NCI-H69 (cell line): ENCODE results near the gene SLC39A10.

Source experiments
- DNase-seq: peaks from one replicate; lab custom pipeline; 2025; lab: John Stamatoyannopoulos, UW

Gene SLC39A10, protein sequence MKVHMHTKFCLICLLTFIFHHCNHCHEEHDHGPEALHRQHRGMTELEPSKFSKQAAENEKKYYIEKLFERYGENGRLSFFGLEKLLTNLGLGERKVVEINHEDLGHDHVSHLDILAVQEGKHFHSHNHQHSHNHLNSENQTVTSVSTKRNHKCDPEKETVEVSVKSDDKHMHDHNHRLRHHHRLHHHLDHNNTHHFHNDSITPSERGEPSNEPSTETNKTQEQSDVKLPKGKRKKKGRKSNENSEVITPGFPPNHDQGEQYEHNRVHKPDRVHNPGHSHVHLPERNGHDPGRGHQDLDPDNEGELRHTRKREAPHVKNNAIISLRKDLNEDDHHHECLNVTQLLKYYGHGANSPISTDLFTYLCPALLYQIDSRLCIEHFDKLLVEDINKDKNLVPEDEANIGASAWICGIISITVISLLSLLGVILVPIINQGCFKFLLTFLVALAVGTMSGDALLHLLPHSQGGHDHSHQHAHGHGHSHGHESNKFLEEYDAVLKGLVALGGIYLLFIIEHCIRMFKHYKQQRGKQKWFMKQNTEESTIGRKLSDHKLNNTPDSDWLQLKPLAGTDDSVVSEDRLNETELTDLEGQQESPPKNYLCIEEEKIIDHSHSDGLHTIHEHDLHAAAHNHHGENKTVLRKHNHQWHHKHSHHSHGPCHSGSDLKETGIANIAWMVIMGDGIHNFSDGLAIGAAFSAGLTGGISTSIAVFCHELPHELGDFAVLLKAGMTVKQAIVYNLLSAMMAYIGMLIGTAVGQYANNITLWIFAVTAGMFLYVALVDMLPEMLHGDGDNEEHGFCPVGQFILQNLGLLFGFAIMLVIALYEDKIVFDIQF

DNA sequence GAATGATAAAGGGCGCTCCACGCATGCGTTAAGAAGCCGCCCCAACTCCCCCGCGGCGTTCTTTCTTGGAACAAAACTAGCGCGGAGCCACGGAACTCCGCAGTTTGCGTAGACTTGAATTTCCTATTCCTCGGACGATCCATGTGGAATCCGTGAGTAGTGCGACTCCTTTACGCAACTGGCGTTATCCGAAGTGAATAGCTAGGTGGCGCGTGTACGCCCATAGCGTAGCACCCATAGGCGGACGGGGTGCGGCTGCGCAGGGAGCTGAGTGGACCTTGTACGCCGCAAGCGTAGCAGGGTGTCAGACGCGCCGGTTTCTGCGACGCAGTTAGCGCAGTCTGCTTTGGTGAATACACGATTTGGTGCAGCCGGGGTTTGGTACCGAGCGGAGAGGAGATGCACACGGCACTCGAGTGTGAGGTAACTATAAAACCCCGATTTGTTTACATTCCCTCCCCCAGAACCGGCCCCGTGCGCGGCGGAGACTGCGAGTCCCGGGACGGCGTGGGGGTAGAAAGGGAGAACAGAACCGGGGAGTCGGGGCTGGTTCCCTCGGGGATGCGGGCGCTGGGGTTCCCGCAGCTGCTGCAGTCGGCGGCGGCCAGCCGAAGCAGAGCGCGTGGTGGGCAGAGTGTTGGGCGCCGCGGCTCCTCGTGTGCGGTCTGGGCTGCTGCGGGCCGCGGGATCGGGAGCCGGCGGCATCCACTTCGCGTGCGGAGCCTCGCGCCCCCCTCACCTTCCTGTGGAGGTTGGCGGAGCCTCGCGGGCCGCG is at the start of gene SLC39A10:
Gene SLC39A10 (plus strand): TSS at position 368 of the 775 bp plus-strand sequence. CDS start 22,817 bp downstream, outside the sequence.
- DNase-seq: peak; percentile 98

DNA sequence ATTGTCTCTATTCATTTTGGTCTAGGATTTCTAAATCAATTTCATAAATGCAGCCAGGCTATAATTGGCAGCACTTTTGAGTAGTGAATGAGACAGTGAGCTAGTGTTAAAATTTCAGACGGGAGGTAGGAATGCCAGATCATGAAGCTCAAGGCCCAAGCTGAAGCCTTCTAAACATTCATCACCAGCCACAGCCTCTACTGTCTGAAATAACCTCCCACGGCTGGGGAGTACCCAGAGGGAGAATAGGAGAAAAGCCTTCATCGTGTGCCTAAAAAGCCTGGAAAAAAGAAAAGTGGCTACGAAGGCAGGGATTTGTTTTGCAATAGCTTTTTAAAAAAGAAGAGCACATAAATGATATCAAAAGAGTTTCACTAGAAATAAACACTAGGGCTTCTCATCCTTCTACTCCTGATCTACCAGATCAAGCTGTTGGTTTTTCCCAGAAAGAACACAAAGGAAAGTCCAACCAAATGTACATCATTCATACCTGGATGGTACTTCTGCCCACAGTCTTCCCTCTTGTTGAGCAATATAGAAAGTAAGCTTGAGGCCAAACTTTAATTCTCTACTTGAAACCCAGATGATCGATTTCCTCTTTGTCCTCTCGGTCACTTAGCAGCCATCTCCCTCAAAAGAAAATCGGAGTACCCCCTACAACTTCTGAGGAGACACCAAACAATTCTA is 48.1 kb upstream of the SLC39A10 start:
- DNase-seq: no peak

DNA sequence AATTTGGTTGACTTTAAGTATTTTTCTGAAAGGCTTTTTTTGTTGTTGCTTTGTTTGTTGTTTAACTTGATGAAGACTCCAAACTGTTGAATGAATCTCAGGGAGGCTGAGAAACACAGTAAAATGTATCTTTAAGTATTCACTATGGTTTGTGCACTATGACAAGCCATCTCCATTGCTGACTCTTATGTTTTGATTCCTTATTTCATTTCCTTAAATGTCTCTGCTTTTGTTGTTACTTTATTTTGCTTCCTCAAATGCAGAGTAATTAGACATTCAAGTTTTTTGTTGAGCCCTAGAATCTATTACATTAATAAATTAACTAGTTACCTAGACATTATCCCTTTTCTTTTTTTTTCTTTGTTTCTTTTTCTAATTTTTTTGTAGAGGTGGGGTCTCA is 46.3 kb upstream of the SLC39A10 start:
- no peak for DNase-seq

DNA sequence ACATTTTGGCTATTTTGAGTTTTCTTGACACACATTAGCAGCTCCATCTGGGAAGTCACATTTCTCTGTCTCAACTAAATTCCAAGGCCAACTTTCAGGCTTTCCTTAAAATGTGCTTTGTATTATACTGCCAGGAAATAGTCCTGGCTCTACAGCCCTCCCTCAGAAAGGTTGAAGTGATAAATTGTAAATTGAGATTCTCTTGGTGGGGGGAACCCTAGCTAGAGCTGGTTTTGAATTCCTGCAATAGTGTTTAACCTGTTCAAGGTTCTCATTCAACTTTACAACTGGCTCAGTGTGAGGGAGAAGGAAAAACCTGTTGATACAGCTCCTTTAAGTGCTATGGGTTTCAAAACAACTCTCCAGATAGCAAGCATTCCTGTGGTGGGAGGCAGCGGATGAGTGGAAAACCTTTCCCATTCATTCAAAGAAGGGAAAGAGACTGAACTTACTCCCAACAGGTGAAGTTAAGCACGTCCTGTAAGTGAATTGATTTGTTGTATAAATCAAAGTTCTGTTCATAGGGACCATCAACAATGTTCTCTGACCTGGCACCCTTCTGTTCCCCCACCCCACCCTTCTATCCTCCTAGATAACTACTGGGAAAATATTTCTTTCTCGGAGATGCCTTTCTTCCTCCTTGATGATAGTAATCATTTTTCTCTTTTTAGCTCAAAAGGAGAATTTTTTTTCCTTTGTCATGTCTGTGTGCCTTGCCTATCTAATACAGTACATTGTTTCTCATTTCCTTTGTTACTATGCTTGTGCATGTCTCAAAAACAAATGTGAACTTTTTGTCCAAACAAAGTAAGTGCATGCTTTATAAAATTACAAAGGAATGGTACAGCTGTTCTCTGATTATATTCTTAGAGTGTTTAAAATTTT is 44.2 kb upstream of the SLC39A10 start:
- no peak for DNase-seq

DNA sequence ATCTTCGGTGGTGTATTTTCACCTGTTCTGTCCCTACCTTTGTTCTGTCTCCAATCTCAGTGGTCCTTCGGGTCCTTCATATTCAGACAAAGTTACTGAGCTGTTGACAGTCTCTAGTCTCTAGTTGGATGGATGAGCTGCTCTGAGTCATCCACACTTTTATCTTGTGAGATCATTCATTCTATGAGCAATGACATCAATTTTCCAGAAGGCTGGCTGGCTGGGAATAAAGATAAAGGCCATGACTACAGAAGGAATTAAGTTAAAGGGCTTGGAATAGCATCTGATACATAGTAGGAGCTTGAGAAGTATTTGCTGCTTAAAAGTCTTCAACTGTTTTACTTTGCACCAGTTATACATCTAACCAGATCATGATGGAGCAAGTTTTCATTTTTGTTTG is 43.1 kb upstream of the SLC39A10 start:
- no peak for DNase-seq

DNA sequence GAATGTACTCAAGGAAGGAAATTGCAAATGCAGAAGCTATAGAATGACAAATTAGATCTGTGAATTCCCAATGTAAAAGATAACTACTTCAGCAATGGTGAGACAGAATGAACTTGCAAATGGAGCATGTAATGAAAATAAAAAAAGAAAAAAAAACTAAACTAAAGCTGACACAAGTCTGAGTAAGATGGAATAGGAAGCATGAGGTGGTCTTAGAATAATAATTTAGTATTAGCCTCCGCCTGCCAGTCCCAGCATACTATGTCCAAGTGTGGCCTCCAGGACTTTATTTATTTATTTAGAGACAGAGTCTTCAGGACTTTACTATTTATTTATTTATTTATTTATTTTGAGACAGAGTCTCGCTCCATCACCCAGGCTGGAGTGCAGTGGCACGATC is 37.4 kb upstream of the SLC39A10 start:
- DNase-seq: no peak

DNA sequence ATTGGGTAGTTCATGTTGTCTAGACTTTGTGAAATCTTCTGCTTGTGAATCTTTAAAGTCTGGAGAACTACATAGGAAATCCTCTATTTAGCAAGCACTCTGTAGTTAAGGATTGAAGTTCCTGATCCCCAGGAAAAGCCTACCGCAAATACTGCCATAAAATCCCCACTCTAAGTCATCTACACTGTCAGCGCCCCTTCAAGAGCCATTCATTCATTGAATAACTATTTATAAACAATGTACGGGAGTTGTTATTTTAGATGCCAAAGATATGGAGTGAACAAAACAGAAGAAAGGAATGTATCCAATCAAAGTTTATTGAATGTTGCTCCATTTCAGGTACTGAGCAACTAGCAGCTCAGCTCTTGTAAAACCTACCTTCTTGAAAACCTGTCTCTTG is 36.5 kb upstream of the SLC39A10 start:
- no peak for DNase-seq

DNA sequence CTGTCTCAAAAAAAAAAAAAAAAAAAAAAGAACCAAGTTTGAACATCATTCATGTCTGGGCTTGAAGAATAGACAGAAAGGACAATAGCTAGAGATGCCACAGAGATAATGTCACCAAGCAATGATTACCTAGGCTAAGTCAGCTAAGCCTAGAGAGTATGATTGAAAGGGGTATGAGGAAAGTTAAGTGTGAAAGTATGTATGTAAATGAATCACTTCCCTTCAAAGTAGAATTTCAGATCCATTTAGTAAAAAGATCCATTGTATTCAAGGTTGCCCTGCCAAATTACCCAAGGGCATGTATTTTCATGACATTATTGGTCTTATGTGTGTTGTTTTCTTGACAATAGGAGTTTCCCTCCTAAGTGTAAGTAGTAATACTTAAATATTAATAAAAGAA is 34.1 kb upstream of the SLC39A10 start:
- DNase-seq: no peak

DNA sequence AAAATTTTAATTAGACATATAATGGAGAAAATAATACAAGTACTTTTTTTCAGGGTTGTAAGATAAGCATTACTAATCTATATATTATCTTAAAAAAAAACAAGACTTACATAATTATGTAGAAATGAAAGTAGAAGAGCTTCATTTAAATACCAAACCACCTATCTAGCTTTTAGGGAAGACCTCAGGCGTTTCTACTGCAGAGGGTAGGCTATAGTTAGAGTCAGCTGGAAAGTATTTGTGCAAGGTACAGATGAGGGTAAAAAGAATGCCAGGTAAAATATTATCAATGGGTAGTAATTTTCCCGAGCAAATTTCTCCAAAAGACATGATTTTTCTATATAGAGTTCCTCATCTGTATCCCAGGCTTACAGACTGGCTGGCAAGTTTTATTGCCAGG is 30.5 kb upstream of the SLC39A10 start:
- no peak for DNase-seq

DNA sequence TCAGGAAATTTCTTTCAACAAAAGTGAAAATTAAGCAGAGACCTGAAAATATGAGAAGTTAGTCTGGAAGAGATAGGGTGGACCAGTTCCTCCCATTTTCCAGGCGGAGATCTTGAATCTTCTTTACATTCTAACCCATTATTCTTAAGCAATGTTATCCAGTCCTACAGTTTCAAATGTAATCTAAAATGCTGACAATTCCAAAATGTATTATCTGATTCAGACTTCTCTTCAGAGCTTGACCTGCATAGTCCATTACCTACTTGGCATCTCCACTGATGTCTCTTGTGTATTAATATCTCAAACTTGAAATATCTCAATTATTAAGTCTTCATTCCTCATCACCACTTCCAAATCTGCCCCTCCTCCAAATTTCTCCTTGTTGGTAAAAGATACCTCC is 28.4 kb upstream of the SLC39A10 start:
- DNase-seq: no peak

DNA sequence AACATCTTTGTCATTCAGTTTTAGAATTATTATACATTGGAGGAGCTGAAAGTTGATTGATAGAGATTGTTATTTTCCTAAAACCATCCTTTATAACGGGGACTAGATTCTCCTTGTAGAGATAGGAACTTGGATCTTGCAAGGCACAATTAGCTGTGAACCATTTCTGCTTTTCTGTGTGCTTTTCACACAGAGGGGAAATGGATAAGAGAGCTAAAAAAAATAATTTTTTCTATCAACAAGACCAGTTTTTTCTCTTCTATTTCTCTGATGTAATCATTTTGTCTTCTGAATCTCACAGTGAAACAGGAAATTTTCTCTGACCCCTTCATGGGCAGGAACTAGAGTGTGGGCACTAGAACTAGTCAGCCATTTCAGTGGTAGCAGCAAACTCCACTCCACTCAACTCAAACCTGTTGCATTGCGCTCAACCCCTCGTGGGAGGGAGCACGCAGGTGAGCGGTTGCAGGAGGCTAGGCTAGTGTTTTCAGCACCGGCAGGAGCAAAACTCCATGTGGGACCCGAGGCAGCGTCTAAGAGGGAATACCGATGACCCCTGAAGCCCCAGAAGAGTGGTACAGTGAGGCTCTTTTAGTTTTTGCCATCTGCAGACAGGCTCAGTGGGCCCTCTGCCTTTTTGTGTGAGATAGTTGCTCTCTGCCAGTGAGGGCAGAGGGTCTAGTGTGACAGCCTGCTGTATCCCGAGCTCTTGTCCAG is 24.0 kb upstream of the SLC39A10 start:
- no peak for DNase-seq

DNA sequence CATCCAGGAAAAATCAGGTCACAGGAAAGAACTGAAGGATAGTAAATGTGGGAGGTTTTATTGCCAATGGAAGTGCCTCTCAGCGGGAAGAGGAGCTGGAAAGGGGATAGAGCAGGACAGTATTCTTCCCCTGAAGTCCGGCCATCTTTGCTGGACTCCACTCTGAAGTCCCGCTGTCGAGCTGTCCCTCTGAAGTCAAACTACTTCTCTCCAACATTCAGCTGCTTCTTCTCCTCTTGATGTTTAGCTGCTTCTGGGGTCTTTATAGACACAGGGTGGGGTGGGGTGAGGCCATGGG is 23.5 kb upstream of the SLC39A10 start:
- no peak for DNase-seq

DNA sequence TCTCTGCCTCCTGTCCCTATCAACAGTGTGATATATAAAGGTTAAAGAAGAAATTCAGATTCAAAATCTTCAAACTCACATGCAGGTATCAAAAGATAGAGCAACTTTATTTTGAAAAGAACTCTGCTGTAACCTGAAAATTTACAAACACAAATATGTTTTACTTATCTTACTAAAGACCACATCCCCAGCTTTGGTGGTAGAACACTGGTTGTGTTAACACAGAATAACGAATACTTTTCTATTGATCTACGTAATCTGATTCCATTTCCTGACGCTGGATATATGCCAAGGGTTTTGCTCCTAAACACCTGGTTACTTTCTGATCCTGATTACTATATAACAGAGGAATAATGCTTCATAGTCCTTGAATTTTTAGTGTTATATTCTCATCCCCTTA is 23.1 kb upstream of the SLC39A10 start:
- DNase-seq: peak; percentile 20

DNA sequence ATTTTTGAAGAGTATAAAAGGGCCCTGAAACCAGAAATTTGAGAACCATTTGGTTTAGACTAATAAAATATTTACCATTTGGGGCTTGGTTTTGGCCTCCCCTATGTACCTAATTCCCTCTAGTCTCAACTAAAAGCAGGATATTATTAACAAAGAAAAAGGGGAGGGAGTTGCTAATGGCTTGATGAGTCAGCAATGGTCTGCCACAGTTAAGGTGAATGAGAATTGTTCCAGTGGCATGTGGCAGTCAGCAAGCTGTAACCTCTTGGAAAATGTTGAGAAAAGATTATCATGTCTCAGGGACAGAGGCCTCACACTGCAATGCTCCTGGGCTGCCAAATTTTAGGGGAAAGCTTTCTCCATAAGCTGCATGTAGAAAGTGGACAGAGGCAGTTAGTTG is 20.1 kb upstream of the SLC39A10 start:
- peak; percentile 11 for DNase-seq

DNA sequence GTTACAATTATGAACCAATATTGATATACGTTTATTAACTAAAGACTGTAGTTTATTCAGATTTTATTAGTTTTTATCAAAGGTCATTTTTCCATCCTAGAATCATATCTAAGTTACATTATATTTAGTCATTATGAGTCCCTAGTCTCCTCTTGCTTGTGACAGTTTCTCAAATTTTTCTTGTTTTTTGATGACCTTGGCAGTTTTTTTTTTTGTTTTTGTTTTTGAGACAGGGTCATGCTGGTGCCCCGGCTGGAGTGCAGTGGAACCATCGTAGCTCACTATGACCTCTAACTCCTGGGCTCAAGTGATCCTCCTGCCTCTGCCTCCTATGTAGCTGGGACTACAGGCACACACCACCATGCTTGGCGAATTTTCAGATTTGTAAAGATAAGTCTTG is 18.3 kb upstream of the SLC39A10 start:
- DNase-seq: no peak

DNA sequence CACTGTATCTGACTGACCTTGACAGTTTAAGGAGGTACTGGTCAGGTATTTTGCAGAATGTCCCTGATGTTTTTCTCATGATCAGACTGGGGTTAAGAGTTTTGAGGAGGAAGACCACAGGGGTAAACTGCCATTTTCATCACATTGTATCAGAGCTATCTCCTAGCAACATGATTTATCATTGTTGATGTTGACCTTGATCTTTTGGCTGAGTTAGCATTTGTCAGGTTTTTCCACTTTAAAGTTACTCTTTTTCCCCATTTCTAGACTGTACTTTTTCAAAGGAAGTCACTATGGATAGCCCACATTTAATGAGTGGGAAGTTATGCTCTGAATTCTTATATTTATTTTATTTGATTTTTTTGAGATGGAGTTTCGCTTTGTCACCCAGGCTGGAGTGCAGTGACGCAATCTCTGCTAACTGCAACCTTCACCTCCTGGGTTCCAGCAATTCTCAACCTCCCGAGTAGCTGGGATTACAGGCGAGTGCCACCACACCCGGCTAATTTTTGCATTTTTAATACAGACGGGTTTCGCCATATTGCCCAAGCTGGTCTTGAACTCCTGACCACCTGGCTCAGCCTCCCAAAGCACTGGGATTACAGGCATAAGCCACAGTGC is 17.7 kb upstream of the SLC39A10 start:
- no peak for DNase-seq

DNA sequence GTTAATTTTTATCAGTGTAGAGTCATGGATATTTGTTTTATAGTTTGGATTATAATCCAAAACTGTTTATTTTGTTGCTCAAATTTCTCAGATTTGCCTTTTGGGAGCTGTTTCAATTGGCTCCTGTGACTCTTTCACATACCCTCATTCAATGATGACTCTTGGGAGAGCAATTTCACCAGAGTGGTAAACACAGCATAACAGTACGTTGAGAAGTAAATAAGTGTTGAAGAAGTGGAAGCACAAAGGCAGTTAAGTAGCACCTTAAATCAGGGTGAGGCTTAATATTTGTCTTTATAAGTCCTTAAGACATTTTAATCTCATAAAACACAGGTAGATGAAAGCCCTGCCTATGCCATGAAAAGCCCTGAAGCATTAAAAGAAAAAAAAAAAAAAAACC is 17.1 kb upstream of the SLC39A10 start:
- DNase-seq: no peak

DNA sequence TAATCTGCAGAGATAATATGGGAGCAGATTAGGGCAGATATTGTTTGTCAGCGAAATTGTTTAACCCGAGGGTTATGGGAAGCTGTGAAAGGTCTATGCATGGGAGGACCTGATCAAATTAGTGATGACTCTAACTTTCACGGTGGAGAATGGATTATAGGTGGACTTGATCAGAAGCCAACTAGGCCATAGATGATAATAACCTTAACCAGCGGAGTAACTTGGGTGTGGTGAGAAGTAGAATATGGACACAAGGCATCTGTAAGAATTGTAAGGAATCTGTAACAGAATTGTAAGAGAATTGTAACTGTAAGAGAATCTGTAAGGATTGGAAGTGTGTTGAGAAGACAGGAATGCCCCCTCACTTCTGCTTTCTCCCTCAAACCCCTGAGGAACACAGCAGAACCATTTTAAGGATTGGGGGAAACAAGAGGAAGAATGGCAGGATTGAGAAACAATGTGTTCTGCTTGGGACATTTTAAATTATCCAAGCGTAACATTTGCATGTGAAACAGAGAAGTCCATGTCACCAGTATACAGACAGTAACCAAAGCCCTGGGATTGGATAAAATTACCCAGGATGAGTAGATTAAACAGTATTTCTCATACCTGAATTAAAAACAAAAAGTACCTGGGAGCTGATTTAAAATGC is 14.9 kb upstream of the SLC39A10 start:
- DNase-seq: no peak

DNA sequence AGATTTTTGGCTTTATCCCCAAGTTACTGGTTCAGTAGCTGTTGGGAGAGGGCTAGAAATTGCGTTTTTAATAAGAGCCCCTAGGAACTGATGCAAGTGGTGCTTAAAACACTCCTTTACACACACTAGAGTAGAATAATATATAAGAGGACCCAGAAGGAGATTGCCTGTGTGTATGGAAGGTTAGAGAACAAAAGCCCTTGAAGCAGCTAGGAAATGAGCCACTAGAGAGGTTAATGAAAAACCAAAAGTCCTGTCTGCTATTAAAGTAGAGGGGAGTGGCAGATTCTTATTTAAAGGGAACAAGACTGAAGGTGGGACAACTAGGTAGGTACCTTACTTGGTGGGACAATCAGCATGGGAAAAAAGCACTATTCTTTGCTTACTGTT is 14.4 kb upstream of the SLC39A10 start:
- DNase-seq: no peak
